ENCODE data around the gene PAX7. TPM values are rescaled to one million over a fixed set of nuclear protein-coding genes. Genes with fewer than 3 reads are reported as not detected.

The PAX7 gene
- total and polyA plus RNA-seq, 7 donors, result 1.7 to 11.7 (median 3.3) TPM

- DNase-seq, result no peak
- 38 to 49% (median 40%) methylated on average over 10 of the region's 10 CpGs for WGBS, 3 donors
These were observed 163.4 kb downstream of the PAX7 start for GRCh38 chr1:18794051-18794450.

GRCh38 chr1:18794561-18794960 lies 163.9 kb downstream of the PAX7 start:
- WGBS, 3 donors, result 30 to 53% (median 43%) methylated on average over 5 of the region's 5 CpGs
- intact Hi-C loops (cut with DNase I), result no loop called here
- TF ChIP-seq CTCF (IDR thresholded peaks at IDR 0.05), result no peak
- H3K36me3 ChIP-seq (ENCODE audit: insufficient read depth in 1 of 2, low read depth in 1 of 2), result no peaks in the 10 kb centered on the region
- no peak for ATAC-seq
- H3K9me3 ChIP-seq, result peaks cover 4% of the 10 kb centered on the region
- H3K27ac ChIP-seq, result no peak overlapping the region
- H3K4me1 ChIP-seq, result no peaks in the 10 kb centered on the region
- DNase-seq, result no peak
- no peak overlapping the region for H3K4me3 ChIP-seq
- peaks cover 0 to 12% (median 5%) of the 10 kb centered on the region in 3 donors for H3K27me3 ChIP-seq (ENCODE audit: insufficient read depth in 3 of 3, low read length in 2 of 3)

More at GRCh38 chr1:18794051-18794450, 163.4 kb downstream of the PAX7 start:
- Histone ChIP-seq H3K27me3 (ENCODE audit: insufficient read depth in 3 of 3, low read length in 2 of 3) (peaks cover 0 to 12% (median 3%) of the 10 kb centered on the region in 3 donors), H3K4me3 (no peak overlapping the region), H3K36me3 (ENCODE audit: insufficient read depth in 1 of 2, low read depth in 1 of 2) (no peaks in the 10 kb centered on the region), H3K9me3 (peaks cover 4% of the 10 kb centered on the region), H3K27ac (no peak overlapping the region), H3K4me1 (no peaks in the 10 kb centered on the region)
- intact Hi-C loops (cut with DNase I), result no loop called here
- no peak for TF ChIP-seq CTCF (IDR thresholded peaks at IDR 0.05)
- no peak for ATAC-seq

- Histone ChIP-seq H3K4me3 (no peak overlapping the region), H3K36me3 (ENCODE audit: insufficient read depth in 1 of 2, low read depth in 1 of 2) (no peaks in the 10 kb centered on the region), H3K27me3 (ENCODE audit: insufficient read depth in 3 of 3, low read length in 2 of 3) (peaks cover 0 to 12% (median 5%) of the 10 kb centered on the region in 3 donors), H3K9me3 (peaks cover 4% of the 10 kb centered on the region), H3K4me1 (no peaks in the 10 kb centered on the region), H3K27ac (no peak overlapping the region)
- TF ChIP-seq CTCF (IDR thresholded peaks at IDR 0.05), result no peak
- intact Hi-C loops (cut with DNase I), result no loop called here
- no peak for DNase-seq
- ATAC-seq, result no peak
- WGBS, 3 donors, result 60 to 73% (median 70%) methylated on average over 14 of the region's 14 CpGs
These were observed 164.5 kb downstream of the PAX7 start for GRCh38 chr1:18795002-18795689.

GRCh38 chr1:18796950-18797349 lies 166.3 kb downstream of the PAX7 start:
- WGBS, 3 donors, result 93 to 94% (median 93%) methylated on average over 3 of the region's 3 CpGs

More at GRCh38 chr1:18796950-18797349, 166.3 kb downstream of the PAX7 start:
- peaks cover 0 to 10% (median 5%) of the 10 kb centered on the region in 3 donors for H3K27me3 ChIP-seq (ENCODE audit: insufficient read depth in 3 of 3, low read length in 2 of 3)
- no peak overlapping the region for H3K27ac ChIP-seq
- no peak overlapping the region for H3K4me3 ChIP-seq
- ATAC-seq (no peak), DNase-seq (no peak)
- H3K9me3 ChIP-seq, result peaks cover 4% of the 10 kb centered on the region
- TF ChIP-seq CTCF (IDR thresholded peaks at IDR 0.05), result no peak
- intact Hi-C loops (cut with DNase I), result no loop called here
- no peaks in the 10 kb centered on the region for H3K4me1 ChIP-seq
- no peaks in the 10 kb centered on the region for H3K36me3 ChIP-seq (ENCODE audit: insufficient read depth in 1 of 2, low read depth in 1 of 2)

Other genes with a start within 250 kb of the PAX7 start
- not detected for gene KLHDC7A, start 149.9 kb upstream of the PAX7 start, total RNA-seq
- gene KLHDC7A, start 149.9 kb upstream of the PAX7 start, polyA plus RNA-seq, result under 1 TPM in 1 of 3 donors, not detected in 2; 0.01 TPM
- not detected for gene TAS1R2, start 228.8 kb downstream of the PAX7 start, total RNA-seq
- not detected for gene TAS1R2, start 228.8 kb downstream of the PAX7 start, polyA plus RNA-seq

Measured in psoas muscle (tissue), 8 donors.